ENCODE data around the gene RAB22A. TPM values are rescaled to one million over a fixed set of nuclear protein-coding genes. Genes with fewer than 3 reads are reported as not detected.

The RAB22A gene
- total RNA-seq, 1 experiment from 2014 or later, result 18.4 TPM

GRCh38 chr20:58401162-58401561 is 91.6 kb downstream of the RAB22A start:
- CTCF ChIA-PET, result no interaction called here
- no peak for DNase-seq (ENCODE audit: unreplicated experiment)

GRCh38 chr20:58402305-58402704 is 92.8 kb downstream of the RAB22A start:
- no peak overlapping the region for H3K27ac Mint-ChIP-seq (ENCODE audit: low read depth, unreplicated experiment)
- peaks cover under 1% of the 10 kb centered on the region for H3K4me1 Mint-ChIP-seq (ENCODE audit: insufficient read depth, unreplicated experiment)
- ChIA-PET CTCF (interaction anchor here (0.6 kb wide), 4 partner anchors 11 to 800 kb away, joined by 3 read pairs; no protein-coding TSS in a partner anchor), POLR2A (interaction anchor here (1.9 to 6.9 kb wide), 2 partner anchors 10 to 12 kb away, joined by 4 to 65 read pairs; partner anchors contain the start of gene VAPB)
- H3K36me3 Mint-ChIP-seq (ENCODE audit: insufficient read depth, unreplicated experiment), result peaks cover 8% of the 10 kb centered on the region
- intact Hi-C loops (cut with micrococcal nuclease), result no loop called here
- H3K27me3 Mint-ChIP-seq (ENCODE audit: insufficient read depth, unreplicated experiment), result no peaks in the 10 kb centered on the region
- TF ChIP-seq CTCF (IDR thresholded peaks at IDR 0.05; ENCODE audit: unreplicated experiment), result no peak
- no TSS peak for BruUV-seq (replicated peaks)
- DNase-seq (ENCODE audit: unreplicated experiment), result peak; percentile 11
- H3K4me3 Mint-ChIP-seq (ENCODE audit: unreplicated experiment), result no peak overlapping the region
- H3K9me3 Mint-ChIP-seq (ENCODE audit: unreplicated experiment), result no peaks in the 10 kb centered on the region

More at GRCh38 chr20:58401162-58401561, 91.6 kb downstream of the RAB22A start:
- intact Hi-C loops (cut with micrococcal nuclease), result no loop called here
- no TSS peak for BruUV-seq (replicated peaks)
- Mint-ChIP-seq H3K36me3 (ENCODE audit: insufficient read depth, unreplicated experiment) (peaks cover 8% of the 10 kb centered on the region), H3K4me1 (ENCODE audit: insufficient read depth, unreplicated experiment) (peaks cover 5% of the 10 kb centered on the region), H3K27me3 (ENCODE audit: insufficient read depth, unreplicated experiment) (no peaks in the 10 kb centered on the region), H3K9me3 (ENCODE audit: unreplicated experiment) (no peaks in the 10 kb centered on the region), H3K4me3 (ENCODE audit: unreplicated experiment) (no peak overlapping the region), H3K27ac (ENCODE audit: low read depth, unreplicated experiment) (no peak overlapping the region)
- TF ChIP-seq CTCF (IDR thresholded peaks at IDR 0.05; ENCODE audit: unreplicated experiment), result no peak
- POLR2A ChIA-PET, result interaction anchor here (1.9 kb wide), 1 partner anchor 8 kb away, joined by 4 read pairs; no protein-coding TSS in a partner anchor

- H3K4me3 Mint-ChIP-seq (ENCODE audit: unreplicated experiment), result no peak overlapping the region
- no peak overlapping the region for H3K27ac Mint-ChIP-seq (ENCODE audit: low read depth, unreplicated experiment)
- H3K4me1 Mint-ChIP-seq (ENCODE audit: insufficient read depth, unreplicated experiment), result peaks cover 5% of the 10 kb centered on the region
- BruUV-seq (replicated peaks), result no TSS peak
- intact Hi-C loops (cut with micrococcal nuclease), result no loop called here
- TF ChIP-seq CTCF (IDR thresholded peaks at IDR 0.05; ENCODE audit: unreplicated experiment), result no peak
- H3K36me3 Mint-ChIP-seq (ENCODE audit: insufficient read depth, unreplicated experiment), result peaks cover 8% of the 10 kb centered on the region
- no peak for DNase-seq (ENCODE audit: unreplicated experiment)
- ChIA-PET CTCF (interaction anchor here (0.6 kb wide), 2 partner anchors 12 to 169 kb away, joined by 3 read pairs; no protein-coding TSS in a partner anchor), POLR2A (interaction anchor here (1.9 to 6.9 kb wide), 2 partner anchors 10 to 13 kb away, joined by 4 to 65 read pairs; partner anchors contain the start of gene VAPB)
- no peaks in the 10 kb centered on the region for H3K27me3 Mint-ChIP-seq (ENCODE audit: insufficient read depth, unreplicated experiment)
- H3K9me3 Mint-ChIP-seq (ENCODE audit: unreplicated experiment), result no peaks in the 10 kb centered on the region
Measured at GRCh38 chr20:58402827-58403226, 93.3 kb downstream of the RAB22A start.

GRCh38 chr20:58403272-58403671 is 93.8 kb downstream of the RAB22A start:
- POLR2A ChIA-PET, result interaction anchor here (6.9 kb wide), 1 partner anchor 13 kb away, joined by 65 read pairs; the partner anchor contains the start of gene VAPB
- BruUV-seq (replicated peaks), result no TSS peak
- H3K27ac Mint-ChIP-seq (ENCODE audit: low read depth, unreplicated experiment), result no peak overlapping the region

More at GRCh38 chr20:58403272-58403671, 93.8 kb downstream of the RAB22A start:
- CTCF ChIA-PET, result no interaction called here
- peaks cover 10% of the 10 kb centered on the region for H3K4me1 Mint-ChIP-seq (ENCODE audit: insufficient read depth, unreplicated experiment)
- no peaks in the 10 kb centered on the region for H3K9me3 Mint-ChIP-seq (ENCODE audit: unreplicated experiment)
- peaks cover 5% of the 10 kb centered on the region for H3K36me3 Mint-ChIP-seq (ENCODE audit: insufficient read depth, unreplicated experiment)
- TF ChIP-seq CTCF (IDR thresholded peaks at IDR 0.05; ENCODE audit: unreplicated experiment), result no peak
- no peak for DNase-seq (ENCODE audit: unreplicated experiment)
- no peaks in the 10 kb centered on the region for H3K27me3 Mint-ChIP-seq (ENCODE audit: insufficient read depth, unreplicated experiment)
- intact Hi-C loops (cut with micrococcal nuclease), result no loop called here
- H3K4me3 Mint-ChIP-seq (ENCODE audit: unreplicated experiment), result no peak overlapping the region
